ENCODE data around the gene ZNF292. TPM values are rescaled to one million over a fixed set of nuclear protein-coding genes. Genes with fewer than 3 reads are reported as not detected.
"Not testable (repeated sequence)": the region's sequence is repeated elsewhere in the genome, so short reads cannot be mapped to it uniquely, and the experiment has no call there.

ZNF292 gene
- total and polyA plus RNA-seq, 8 donors, result 1.9 to 106 (median 21.1) TPM

GRCh38 chr6:87196275-87196842, 41.0 kb downstream of the ZNF292 start:
- intact Hi-C loops (cut with DNase I; ENCODE audit: low total_unique reads), result no loop called here
- Histone ChIP-seq H3K9me3 (no peaks in the 10 kb centered on the region), H3K27ac (no peak overlapping the region), H3K36me3 (no peaks in the 10 kb centered on the region), H3K4me3 (no peak overlapping the region), H3K4me1 (peaks cover 0 to 47% (median 9%) of the 10 kb centered on the region in 4 donors), H3K27me3 (no peaks in the 10 kb centered on the region)
- WGBS, 5 donors, result 46 to 98% (median 94%) methylated on average over 1 of the region's 1 CpG
- no peak for DNase-seq
- no peak for TF ChIP-seq POLR2A (IDR thresholded peaks at IDR 0.05)
- TF ChIP-seq EP300 (IDR thresholded peaks at IDR 0.05), result no peak
- no peak for TF ChIP-seq POLR2AphosphoS5 (IDR thresholded peaks at IDR 0.05)
- TF ChIP-seq CTCF (IDR thresholded peaks at IDR 0.05), result no peak

DNA sequence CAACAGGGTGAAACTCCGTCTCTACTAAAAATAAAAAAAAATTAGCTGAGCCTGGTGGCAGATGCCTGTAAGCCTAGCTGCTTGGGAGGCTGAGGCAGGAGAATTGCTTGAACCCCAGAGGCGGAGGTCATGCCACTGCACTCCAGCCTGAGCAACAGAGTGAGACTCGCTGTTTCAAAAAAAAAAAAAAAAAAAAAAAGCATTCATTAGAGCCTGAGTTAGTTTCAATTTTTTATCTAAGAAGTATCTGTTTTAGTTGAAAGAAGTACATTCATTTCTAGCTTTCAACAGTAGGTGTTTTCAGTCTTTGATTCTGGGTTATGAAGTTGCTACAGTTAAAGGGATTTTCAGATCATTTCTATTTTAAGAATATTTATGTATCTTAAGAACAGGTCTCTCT, 42.2 kb downstream of the ZNF292 start:
- H3K9me3 ChIP-seq, result no peaks in the 10 kb centered on the region
- H3K27me3 ChIP-seq, result no peaks in the 10 kb centered on the region
- H3K36me3 ChIP-seq, result no peaks in the 10 kb centered on the region
- DNase-seq, result no peak
- intact Hi-C loops (cut with DNase I; ENCODE audit: low total_unique reads), result no loop called here
- TF ChIP-seq CTCF (IDR thresholded peaks at IDR 0.05), result no peak
- no peak for TF ChIP-seq POLR2A (IDR thresholded peaks at IDR 0.05)
- no peak for TF ChIP-seq POLR2AphosphoS5 (IDR thresholded peaks at IDR 0.05)
- TF ChIP-seq EP300 (IDR thresholded peaks at IDR 0.05), result no peak
- H3K4me3 ChIP-seq, result no peak overlapping the region
- peaks cover 0 to 54% (median 12%) of the 10 kb centered on the region in 4 donors for H3K4me1 ChIP-seq
- 81 to 96% (median 90%) methylated on average over 3 of the region's 3 CpGs for WGBS, 5 donors
- no peak overlapping the region for H3K27ac ChIP-seq

GRCh38 chr6:87198022-87198810, 42.9 kb downstream of the ZNF292 start:
- H3K4me1 ChIP-seq, result peaks cover 0 to 54% (median 12%) of the 10 kb centered on the region in 4 donors
- H3K9me3 ChIP-seq; H3K4me3 ChIP-seq; intact Hi-C loops (cut with DNase I; ENCODE audit: low total_unique reads); H3K27me3 ChIP-seq; DNase-seq; H3K27ac ChIP-seq; H3K36me3 ChIP-seq: not testable (repeated sequence)
- WGBS, 5 donors, result 94 to 97% (median 95%) methylated on average over 15 of the region's 15 CpGs

DNA sequence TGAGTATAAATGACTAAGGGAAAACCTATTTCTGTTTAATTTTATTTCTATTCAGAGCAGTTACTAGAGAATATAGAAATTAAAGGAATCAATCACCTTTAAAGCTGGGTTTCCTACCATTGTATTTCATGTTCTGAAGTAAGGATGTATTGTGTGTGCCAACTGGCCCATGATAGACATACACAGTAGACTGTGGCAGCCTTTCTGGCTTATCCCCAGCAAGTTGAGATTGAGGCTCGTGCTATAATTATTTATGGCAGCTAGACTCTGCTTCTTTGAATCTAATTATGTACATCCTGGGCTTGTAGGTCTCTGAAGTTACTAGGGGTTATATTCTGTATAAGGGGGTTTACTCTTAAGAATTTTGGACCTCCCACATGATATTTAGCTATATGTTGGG, 44.4 kb downstream of the ZNF292 start:
- DNase-seq, result no peak
- TF ChIP-seq POLR2A (IDR thresholded peaks at IDR 0.05), result no peak
- TF ChIP-seq POLR2AphosphoS5 (IDR thresholded peaks at IDR 0.05), result no peak
- TF ChIP-seq EP300 (IDR thresholded peaks at IDR 0.05), result no peak
- TF ChIP-seq CTCF (IDR thresholded peaks at IDR 0.05), result no peak
- Histone ChIP-seq H3K4me3 (no peak overlapping the region), H3K36me3 (peaks cover 0 to 4% (median 0%) of the 10 kb centered on the region in 4 donors), H3K9me3 (no peaks in the 10 kb centered on the region), H3K4me1 (peaks cover 0 to 54% (median 12%) of the 10 kb centered on the region in 4 donors), H3K27ac (no peak overlapping the region), H3K27me3 (no peaks in the 10 kb centered on the region)
- intact Hi-C loops (cut with DNase I; ENCODE audit: low total_unique reads), result no loop called here
- 57 to 75% (median 61%) methylated on average over 1 of the region's 1 CpG for WGBS, 5 donors

Measured in stomach (tissue), 9 donors.